ENCODE results near the gene PARD3. TPM values are rescaled to one million over a fixed set of nuclear protein-coding genes. Genes with fewer than 3 reads are reported as not detected.

PARD3 gene
- total and polyA plus RNA-seq, 2 experiments from 2014 or later, result 6.3 to 21.2 TPM

- WGBS, 2 experiments (ENCODE audit: low coverage in 1 of 2, low lambda C conversion rate in 2 of 2, missing lambda C conversion rate in 2 of 2), result 63 to 66% methylated on average over 4 of the region's 4 CpGs
- Histone ChIP-seq H3K9me2 (ENCODE audit: insufficient read depth) (no peaks in the 10 kb centered on the region), H3F3A (ENCODE audit: insufficient read depth) (peaks cover 16% of the 10 kb centered on the region), H3K4me3 (no peak overlapping the region), H3K79me2 (ENCODE audit: insufficient read depth) (no peaks in the 10 kb centered on the region), H4K20me1 (ENCODE audit: insufficient read depth) (no peaks in the 10 kb centered on the region), H3K4me1 (ENCODE audit: insufficient read depth) (peaks cover 17% of the 10 kb centered on the region), H2AFZ (no peak overlapping the region), H3K36me3 (ENCODE audit: low read depth) (peaks cover 4% of the 10 kb centered on the region; the same call in 1 of the 2 replicates), H3K9me3 (ENCODE audit: low read depth) (no peaks in the 10 kb centered on the region), H3K9ac (no peak overlapping the region), H3K27ac (no peak overlapping the region), H3K27me3 (replicated peaks; ENCODE audit: insufficient read depth) (no peaks in the 10 kb centered on the region), H3K4me2 (ENCODE audit: unreplicated experiment) (no peak overlapping the region)
- no peak for DNase-seq
- in situ Hi-C loops (cut with MboI), result no loop called here
- TF ChIP-seq EZH2phosphoT487 (IDR thresholded peaks at IDR 0.05; ENCODE audit: insufficient read depth, low read depth) (no peak), EZH2 (IDR thresholded peaks at IDR 0.05; ENCODE audit: insufficient read depth, poor library complexity, severe bottlenecking) (no peak)
Observed at GRCh38 chr10:34327184-34327583, 487.9 kb downstream of the PARD3 start.

GRCh38 chr10:34323192-34323591, 491.9 kb downstream of the PARD3 start:
- TF ChIP-seq EZH2phosphoT487 (IDR thresholded peaks at IDR 0.05; ENCODE audit: insufficient read depth, low read depth), result no peak
- in situ Hi-C loops (cut with MboI), result no loop called here
- H3K4me3 ChIP-seq, result no peak overlapping the region
- no peaks in the 10 kb centered on the region for H3K36me3 ChIP-seq (ENCODE audit: low read depth)
- H3K27me3 ChIP-seq (replicated peaks; ENCODE audit: insufficient read depth), result no peaks in the 10 kb centered on the region
- no peaks in the 10 kb centered on the region for H4K20me1 ChIP-seq (ENCODE audit: insufficient read depth)
- H3K4me2 ChIP-seq (ENCODE audit: unreplicated experiment), result peak overlapping the region; percentile 51
- no peak overlapping the region for H3K9ac ChIP-seq
- peak overlapping the region; percentile 62 for H3K27ac ChIP-seq
- H3K79me2 ChIP-seq (ENCODE audit: insufficient read depth), result no peaks in the 10 kb centered on the region
- H3K4me1 ChIP-seq (ENCODE audit: insufficient read depth), result peaks cover 35% of the 10 kb centered on the region
- WGBS, 2 experiments (ENCODE audit: low coverage in 1 of 2, low lambda C conversion rate in 2 of 2, missing lambda C conversion rate in 2 of 2), result 9 to 19% methylated on average over 1 of the region's 1 CpG
- no peaks in the 10 kb centered on the region for H3K9me3 ChIP-seq (ENCODE audit: low read depth)
- H3F3A ChIP-seq (ENCODE audit: insufficient read depth), result peaks cover 31% of the 10 kb centered on the region
- DNase-seq, result peak; percentile 59
- no peak overlapping the region for H2AFZ ChIP-seq
- H3K9me2 ChIP-seq (ENCODE audit: insufficient read depth), result no peaks in the 10 kb centered on the region

GRCh38 chr10:34320265-34320664, 494.8 kb downstream of the PARD3 start:
- peaks cover 35% of the 10 kb centered on the region for H3K4me1 ChIP-seq (ENCODE audit: insufficient read depth)
- H3K9ac ChIP-seq, result no peak overlapping the region
- no peak overlapping the region for H3K4me2 ChIP-seq (ENCODE audit: unreplicated experiment)
- H3K36me3 ChIP-seq (ENCODE audit: low read depth), result no peaks in the 10 kb centered on the region
- no peak overlapping the region for H2AFZ ChIP-seq
- H4K20me1 ChIP-seq (ENCODE audit: insufficient read depth), result no peaks in the 10 kb centered on the region
- 82 to 87% methylated on average over 4 of the region's 4 CpGs for WGBS, 2 experiments (ENCODE audit: low coverage in 1 of 2, low lambda C conversion rate in 2 of 2, missing lambda C conversion rate in 2 of 2)
- H3K9me2 ChIP-seq (ENCODE audit: insufficient read depth), result no peaks in the 10 kb centered on the region
- peaks cover 31% of the 10 kb centered on the region for H3F3A ChIP-seq (ENCODE audit: insufficient read depth)
- no peak for TF ChIP-seq EZH2 (IDR thresholded peaks at IDR 0.05; ENCODE audit: insufficient read depth, poor library complexity, severe bottlenecking)
- no peak for TF ChIP-seq EZH2phosphoT487 (IDR thresholded peaks at IDR 0.05; ENCODE audit: insufficient read depth, low read depth)
- no peaks in the 10 kb centered on the region for H3K79me2 ChIP-seq (ENCODE audit: insufficient read depth)
- no peaks in the 10 kb centered on the region for H3K9me3 ChIP-seq (ENCODE audit: low read depth)
- no peak overlapping the region for H3K4me3 ChIP-seq
- DNase-seq, result no peak
- in situ Hi-C loops (cut with MboI), result no loop called here
- peak overlapping the region; percentile 51; the same call in 1 of the 2 replicates for H3K27ac ChIP-seq
- no peaks in the 10 kb centered on the region for H3K27me3 ChIP-seq (replicated peaks; ENCODE audit: insufficient read depth)

GRCh38 chr10:34319197-34319846, 495.8 kb downstream of the PARD3 start:
- peaks cover 35% of the 10 kb centered on the region for H3K4me1 ChIP-seq (ENCODE audit: insufficient read depth)
- DNase-seq, result peak; percentile 96
- no peaks in the 10 kb centered on the region for H3K9me3 ChIP-seq (ENCODE audit: low read depth)
- in situ Hi-C loops (cut with MboI), result no loop called here
- H3K27me3 ChIP-seq (replicated peaks; ENCODE audit: insufficient read depth), result no peaks in the 10 kb centered on the region
- H3F3A ChIP-seq (ENCODE audit: insufficient read depth), result peaks cover 31% of the 10 kb centered on the region
- no peaks in the 10 kb centered on the region for H3K9me2 ChIP-seq (ENCODE audit: insufficient read depth)
- WGBS, 2 experiments (ENCODE audit: low coverage in 1 of 2, low lambda C conversion rate in 2 of 2, missing lambda C conversion rate in 2 of 2), result 43 to 52% methylated on average over 6 of the region's 6 CpGs
- no peaks in the 10 kb centered on the region for H3K79me2 ChIP-seq (ENCODE audit: insufficient read depth)
- no peaks in the 10 kb centered on the region for H3K36me3 ChIP-seq (ENCODE audit: low read depth)
- no peak overlapping the region for H3K4me3 ChIP-seq
- H3K4me2 ChIP-seq (ENCODE audit: unreplicated experiment), result peak overlapping the region; percentile 5
- peak overlapping the region; percentile 51 for H3K27ac ChIP-seq
- H2AFZ ChIP-seq, result no peak overlapping the region
- H4K20me1 ChIP-seq (ENCODE audit: insufficient read depth), result no peaks in the 10 kb centered on the region
- no peak for TF ChIP-seq EZH2phosphoT487 (IDR thresholded peaks at IDR 0.05; ENCODE audit: insufficient read depth, low read depth)
- no peak for TF ChIP-seq EZH2 (IDR thresholded peaks at IDR 0.05; ENCODE audit: insufficient read depth, poor library complexity, severe bottlenecking)
- no peak overlapping the region for H3K9ac ChIP-seq
